Activated T-cell treated with anti-CD3 and anti-CD28 coated beads, Interleukin-2, amount 50 U/mL, for 1 hour (primary cell): ENCODE results near the gene KLK2.

Source experiments
- DNase-seq: peaks from one replicate; pipeline ENCODE4 v3.0.0-alpha.2; 2020

The KLK2 gene

GRCh38 chr19:50928831-50929230, 55.6 kb downstream of the KLK2 start:
- no peak for DNase-seq
